G401 (cell line): Measurements from ENCODE around the gene CABP1. TPM values are rescaled to one million over a fixed set of nuclear protein-coding genes. Genes with fewer than 3 reads are reported as not detected.
A peak's percentile ranks its signal among the peaks of the same experiment; 100 is the strongest.
"Not testable (repeated sequence)": the region's sequence is repeated elsewhere in the genome, so short reads cannot be mapped to it uniquely, and the experiment has no call there.

Experiments used
- DNase-seq: peaks from one replicate; pipeline ENCODE4 v3.0.0-alpha.2; 2015; ENCODE audit warnings: low spot score
- in situ Hi-C: cut with HindIII; loops from 2 replicates; pipeline ENCODE4 v1.10.0; 2016; ENCODE audit warnings: low sequenced_read_pairs, mixed read lengths
- total RNA-seq: library from RNA; depleted of rRNA; stranded (reverse); fragments of >200 nt; shearing (Covaris generic); gene quantifications from 2 replicates; pipeline ENCODE4 v1.2.3, GENCODE V29; 2014

The CABP1 gene
- total RNA-seq, 1 experiment from 2014 or later = not detected

GRCh38 chr12:120661432-120661831 is 21.0 kb downstream of the CABP1 start:
- DNase-seq = no peak
- in situ Hi-C loops = no loop called here

GRCh38 chr12:120662879-120663278 is 22.5 kb downstream of the CABP1 start:
- in situ Hi-C loops = no loop called here
- DNase-seq = no peak

GRCh38 chr12:120663741-120664140 is 23.3 kb downstream of the CABP1 start:
- in situ Hi-C loops = no loop called here
- DNase-seq = no peak

GRCh38 chr12:120666571-120667390 is 26.4 kb downstream of the CABP1 start:
- in situ Hi-C loops = no loop called here
- no peak for DNase-seq

- DNase-seq = no peak
- in situ Hi-C loops = no loop called here
Measured at GRCh38 chr12:120668091-120668867, 27.9 kb downstream of the CABP1 start.

- in situ Hi-C loops = no loop called here
Measured at GRCh38 chr12:120668868-120669840, 28.7 kb downstream of the CABP1 start.

GRCh38 chr12:120670237-120670636 is 29.8 kb downstream of the CABP1 start:
- DNase-seq, in situ Hi-C loops: not testable (repeated sequence)

More at GRCh38 chr12:120668868-120669840, 28.7 kb downstream of the CABP1 start:
- DNase-seq = peak; percentile 44

GRCh38 chr12:120670667-120671066 is 30.2 kb downstream of the CABP1 start:
- DNase-seq = no peak
- in situ Hi-C loops = no loop called here

- DNase-seq = no peak
- in situ Hi-C loops = no loop called here
Measured at GRCh38 chr12:120674097-120674636, 33.7 kb downstream of the CABP1 start.

- DNase-seq = no peak
- in situ Hi-C loops = no loop called here
Measured at GRCh38 chr12:120677765-120678473, 37.5 kb downstream of the CABP1 start.

GRCh38 chr12:120678572-120678971 is 38.1 kb downstream of the CABP1 start:
- in situ Hi-C loops = no loop called here
- no peak for DNase-seq

- in situ Hi-C loops = no loop called here
- DNase-seq = no peak
Measured at GRCh38 chr12:120680165-120680738, 39.8 kb downstream of the CABP1 start.

GRCh38 chr12:120684523-120684932 is 44.1 kb downstream of the CABP1 start:
- in situ Hi-C loops = no loop called here
- no peak for DNase-seq

GRCh38 chr12:120685522-120685921 is 45.1 kb downstream of the CABP1 start:
- in situ Hi-C loops = no loop called here
- no peak for DNase-seq

- in situ Hi-C loops = no loop called here
- DNase-seq = peak; percentile 95
Measured at GRCh38 chr12:120686151-120686689, 45.8 kb downstream of the CABP1 start.

- DNase-seq = peak; percentile 97
- in situ Hi-C loops = no loop called here
Measured at GRCh38 chr12:120686690-120687577, 46.5 kb downstream of the CABP1 start, which contains the start of gene MLEC. Gene MLEC, plus strand, starts transcription at chr12:120687149. Its CDS starts 148 bp downstream, at chr12:120687297.
